LNCAP (cell line): ENCODE measurements around the gene ABCD4.

Source experiments
- CTCF ChIP-seq: fragments of 450-650 bp; IDR thresholded peaks from 2 replicates; pipeline ENCODE4 v1.5.1; 2017; ENCODE audit warnings: mild to moderate bottlenecking

ABCD4 gene

GRCh38 chr14:74347097-74347794, 44.5 kb upstream of the ABCD4 start:
- TF ChIP-seq CTCF = no peak

DNA sequence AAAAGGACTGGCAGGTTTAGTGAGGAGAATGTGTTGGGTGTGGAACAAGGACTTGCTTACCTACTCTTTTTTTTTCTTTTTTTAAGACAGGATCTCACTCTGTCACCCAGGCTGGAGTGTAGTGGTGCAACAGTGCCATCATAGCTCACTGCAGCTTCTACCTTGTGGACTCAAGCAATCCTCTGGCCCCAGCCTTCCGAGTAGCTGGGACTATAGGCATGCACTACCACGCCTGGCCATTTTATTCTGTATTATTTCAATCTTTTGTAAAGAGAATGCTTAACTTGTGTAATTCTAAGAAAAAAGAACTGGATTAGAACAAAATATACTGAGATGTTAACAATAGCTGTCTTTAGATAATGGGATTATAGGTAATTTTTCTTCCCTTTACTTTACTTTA, 43.6 kb upstream of the ABCD4 start:
- TF ChIP-seq CTCF = no peak

- TF ChIP-seq CTCF = no peak
These were observed 31.2 kb upstream of the ABCD4 start for GRCh38 chr14:74333909-74334308.

DNA sequence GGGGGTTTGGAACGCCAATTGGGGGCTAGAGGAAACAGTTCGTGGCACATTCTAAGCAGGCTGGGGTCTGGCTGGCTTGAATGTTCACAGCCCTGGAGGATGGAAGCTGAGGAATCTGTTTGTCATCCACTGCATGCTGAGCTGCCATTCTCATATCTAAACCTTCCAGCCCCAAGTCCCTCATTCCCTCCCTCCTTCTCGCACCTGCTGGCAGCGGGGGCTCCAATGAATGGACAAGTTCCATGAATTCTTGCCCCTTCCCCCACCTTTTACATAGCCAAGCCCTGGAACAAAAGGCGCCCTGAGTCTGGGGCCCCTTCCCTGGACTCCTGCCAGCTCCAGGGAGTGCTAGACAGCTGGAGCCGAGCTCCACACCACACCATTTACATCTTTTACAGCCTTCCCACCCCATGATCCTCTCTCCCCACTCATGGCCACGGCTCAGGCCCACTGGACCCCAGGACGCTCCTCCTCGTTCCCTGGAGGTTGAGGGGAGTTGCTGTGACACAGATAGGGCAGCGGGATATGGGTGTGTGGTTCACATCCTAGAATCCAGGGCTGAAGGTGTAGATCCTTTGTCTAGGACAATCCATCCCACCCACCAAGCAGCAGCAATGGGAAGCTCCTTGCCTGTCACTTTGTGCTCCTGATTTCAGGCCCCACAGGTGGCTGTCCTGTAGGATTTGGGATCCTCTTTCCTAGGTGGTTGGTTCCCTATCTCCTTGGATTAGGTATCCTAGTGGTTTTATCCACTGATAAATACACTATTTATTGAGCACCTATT, 23.8 kb upstream of the ABCD4 start:
- TF ChIP-seq CTCF = no peak

GRCh38 chr14:74325446-74325845, 22.7 kb upstream of the ABCD4 start:
- no peak for TF ChIP-seq CTCF

GRCh38 chr14:74324931-74325361, 22.2 kb upstream of the ABCD4 start:
- peak; percentile 61 for TF ChIP-seq CTCF

DNA sequence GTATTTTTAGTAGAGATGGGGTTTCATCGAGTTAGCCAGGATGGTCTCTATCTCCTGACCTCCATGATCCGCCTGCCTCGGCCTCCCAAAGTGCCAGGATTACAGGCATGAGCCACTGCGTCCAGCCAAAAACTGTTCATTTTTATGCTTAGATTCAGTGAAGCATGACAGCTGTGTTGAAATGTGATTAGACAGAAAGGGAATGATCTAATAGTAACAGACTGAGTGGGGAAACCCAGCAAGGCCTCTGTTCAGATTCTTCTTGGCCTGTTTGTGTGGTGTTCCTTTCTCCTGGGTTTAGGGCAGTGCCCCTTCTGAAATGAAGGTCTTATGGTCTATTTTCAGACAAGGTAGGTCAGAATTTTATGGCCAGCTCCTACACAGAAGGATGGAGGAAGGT, 11.8 kb upstream of the ABCD4 start:
- no peak for TF ChIP-seq CTCF
